ENCODE measurements around the gene MEFV. TPM values are rescaled to one million over a fixed set of nuclear protein-coding genes. Genes with fewer than 3 reads are reported as not detected.
A peak's percentile ranks its signal among the peaks of the same experiment; 100 is the strongest.

The MEFV gene
- total RNA-seq (2016; rRNA removed; fragmentation: Illumina TruSeq; extraction: Trizol): 0.11 TPM in 1 of 2 replicates, not detected in the other
- total RNA-seq (2016; cell fraction: cytosol; rRNA removed; fragmentation: Illumina TruSeq; extraction: Trizol; ENCODE audit: low read depth): not detected in 2 replicates
- total RNA-seq (2016; cell fraction: insoluble cytoplasmic fraction; rRNA removed; fragmentation: Illumina TruSeq; extraction: Trizol): not detected in 2 replicates
- total RNA-seq (2016; cell fraction: membrane; rRNA removed; fragmentation: Illumina TruSeq; extraction: Trizol): not detected in 2 replicates
- not detected in 2 replicates for total RNA-seq (2016; cell fraction: nucleus; rRNA removed; fragmentation: Illumina TruSeq; extraction: Trizol)
- 0.07 and 0.22 TPM in 2 replicates for polyA plus RNA-seq (2011; rRNA removed)
- polyA plus RNA-seq (2011; cell fraction: cytosol; rRNA removed): 0.01 TPM in 1 of 2 replicates, not detected in the other
- 0.07 and 0.16 TPM in 2 replicates for polyA plus RNA-seq (2011; cell fraction: nucleus; rRNA removed)
- polyA plus RNA-seq (2012): 0.09 TPM in 1 of 2 replicates, not detected in the other
- not detected in 2 replicates for polyA plus RNA-seq (2016; cell fraction: cytosol; fragmentation: Illumina TruSeq; extraction: Trizol; ENCODE audit: low read depth)
- polyA plus RNA-seq (2016; cell fraction: insoluble cytoplasmic fraction; fragmentation: Illumina TruSeq; extraction: Trizol; ENCODE audit: low read depth): 0.15 TPM in 1 of 2 replicates, not detected in the other
- not detected in 2 replicates for polyA plus RNA-seq (2016; cell fraction: membrane; fragmentation: Illumina TruSeq; extraction: Trizol; ENCODE audit: low read depth)
- polyA plus RNA-seq (2016; cell fraction: nucleus; fragmentation: Illumina TruSeq; extraction: Trizol; ENCODE audit: insufficient read depth, low read depth): not detected in 2 replicates
- polyA minus RNA-seq (2011; rRNA and poly(A)+ RNA removed; ENCODE audit: low replicate concordance): 0.07 and 0.12 TPM in 2 replicates
- not detected in 2 replicates for polyA minus RNA-seq (2011; cell fraction: cytosol; rRNA and poly(A)+ RNA removed)
- not detected in 2 replicates for polyA minus RNA-seq (2011; cell fraction: nucleus; rRNA and poly(A)+ RNA removed)
- percentile 10 among the genes with signal in this experiment for Bru-seq, nascent RNA
- percentile 7 among the genes with signal in this experiment for BruChase-seq, experiment 1, labeled RNA remaining after a 6-hour chase
- BruChase-seq, experiment 2, labeled RNA remaining after a 2-hour chase: not detected
- long read RNA-seq, experiment 1: 0 reads
- long read RNA-seq, experiment 2: 0 reads

GRCh38 chr16:3256146-3256865, at the start of gene MEFV:
MEFV (minus strand) TSS chr16:3256633; CDS start chr16:3256587, 46 bp downstream.
- ChIA-PET POLR2A (interaction anchor here (1.6 kb wide), 1 partner anchor 10 kb away, joined by 5 read pairs; no protein-coding TSS in a partner anchor), CTCF (ENCODE audit: low intra/inter-chr PET ratio, low total read pairs) (no interaction called here)
- intact Hi-C loops (cut with micrococcal nuclease; ENCODE audit: unreplicated experiment): no loop called here
- H3K4me1 ChIP-seq (ENCODE audit: insufficient read depth, low read length): peaks cover 43% of the 10 kb centered on the region
- in situ Hi-C loops (cut with HindIII; ENCODE audit: extremely low pct_ligation_motif_present, low pct_unique_long_range_greater_than_20kb): no loop called here
- peak; percentile 47 for ATAC-seq
- peaks cover 7 to 34% of the 10 kb centered on the region in 2 experiments; a peak in 4 of 5 replicates for H3K27me3 ChIP-seq (ENCODE audit: control insufficient read depth in 1 of 2, insufficient read depth in 2 of 2, low read length in 2 of 2)
- H3K9me3 ChIP-seq (ENCODE audit: low read length): no peaks in the 10 kb centered on the region
- no peak for FAIRE-seq
- H3K79me2 ChIP-seq (ENCODE audit: insufficient read depth, low read length): no peaks in the 10 kb centered on the region
- H3K9ac ChIP-seq (ENCODE audit: insufficient read depth, low read depth, low read length): no peak within 1 kb of the TSS; the same call in 1 of the 2 replicates
- no peak for DNase-seq (ENCODE audit: low spot score)
- 23% methylated on average over 7 of the region's 14 CpGs for WGBS (ENCODE audit: low lambda C conversion rate)
- no peak within 1 kb of the TSS for H3K27ac ChIP-seq (ENCODE audit: extremely low read length, insufficient read depth, low read length)
- H4K20me1 ChIP-seq (ENCODE audit: insufficient read depth, low read length): no peaks in the 10 kb centered on the region
- H3K36me3 ChIP-seq (replicated peaks in 1 of 2; ENCODE audit: control insufficient read depth in 1 of 2, insufficient read depth in 2 of 2, low read length in 2 of 2): no peaks in the 10 kb centered on the region
- no TSS peak for BruUV-seq (replicated peaks)
- H3K4me2 ChIP-seq (ENCODE audit: low read depth, low read length): peak within 1 kb of the TSS; percentile 45; the same call in 1 of the 2 replicates
- H2AFZ ChIP-seq (ENCODE audit: low read length): no peak within 1 kb of the TSS
- no peak within 1 kb of the TSS for H3K4me3 ChIP-seq (replicated peaks in 1 of 3; ENCODE audit: insufficient read depth in 1 of 3, low read depth in 2 of 3, low read length in 3 of 3)
- TF ChIP-seq ZNF570 (CRISPR knock-in tag; IDR thresholded peaks at IDR 0.05; ENCODE audit: borderline replicate concordance) (no peak), RORA (CRISPR knock-in tag; IDR thresholded peaks at IDR 0.05) (no peak), TBX3 (IDR thresholded peaks at IDR 0.05; ENCODE audit: borderline replicate concordance) (no peak), EZH2 (conservative IDR thresholded peaks at IDR 0.05; ENCODE audit: low read depth, low read length) (no peak), U2AF1 (optimal IDR thresholded peaks at IDR 0.05; ENCODE audit: low read depth, low read length) (no peak), ZSCAN5A (CRISPR knock-in tag; IDR thresholded peaks at IDR 0.05; ENCODE audit: borderline replicate concordance) (no peak), RARG (CRISPR knock-in tag; IDR thresholded peaks at IDR 0.05; ENCODE audit: low read depth) (no peak), ZIK1 (CRISPR knock-in tag; IDR thresholded peaks at IDR 0.05; ENCODE audit: borderline replicate concordance, low read depth) (no peak), CEBPG (CRISPR knock-in tag; IDR thresholded peaks at IDR 0.05) (0 out of 2 replicates have a peak, but pooled peaks have one; percentile 14), REST (IDR thresholded peaks at IDR 0.05; ENCODE audit: borderline replicate concordance in 1 of 2, low read depth in 1 of 2, low read length in 2 of 2) (peak in 1 of 2 experiments; percentile 77; a peak in 2 of 4 replicates), CEBPB (IDR thresholded peaks at IDR 0.05; ENCODE audit: borderline replicate concordance, low read depth, low read length) (peak; percentile 36; the same call in 1 of the 2 replicates), ARNT (IDR thresholded peaks at IDR 0.05) (no peak), FOXA1 (IDR thresholded peaks at IDR 0.05) (no peak), FOXA1 (CRISPR knock-in tag; IDR thresholded peaks at IDR 0.05) (no peak), NFIC (IDR thresholded peaks at IDR 0.05; ENCODE audit: low read length) (no peak), RCOR2 (CRISPR knock-in tag; IDR thresholded peaks at IDR 0.05) (no peak)
